PC-3 (cell line): ENCODE measurements around the gene RSAD1.

ENCODE experiments used
- EZH2 ChIP-seq: fragments of 300-600 bp; sonication (generic); IDR thresholded peaks from one replicate; pipeline ENCODE4 v1.6.1; 2017; ENCODE audit warnings: antibody characterized with exemption, mild to moderate bottlenecking, low read length; ENCODE audit not compliant: unreplicated experiment
- EZH2phosphoT487 ChIP-seq: fragments of 300-600 bp; sonication (generic); IDR thresholded peaks from 2 replicates; pipeline ENCODE4 v1.6.1; 2018; ENCODE audit warnings: mild to moderate bottlenecking, antibody characterized with exemption, low read length, borderline replicate concordance
- TF ChIP-seq, protein P1 (sequence below): fragments of 300-600 bp; sonication (generic); conservative IDR thresholded peaks from 2 replicates; pipeline ENCODE4 v1.5.1; 2017; ENCODE audit warnings: antibody characterized with exemption, low read depth, mild to moderate bottlenecking, low read length

DNA sequence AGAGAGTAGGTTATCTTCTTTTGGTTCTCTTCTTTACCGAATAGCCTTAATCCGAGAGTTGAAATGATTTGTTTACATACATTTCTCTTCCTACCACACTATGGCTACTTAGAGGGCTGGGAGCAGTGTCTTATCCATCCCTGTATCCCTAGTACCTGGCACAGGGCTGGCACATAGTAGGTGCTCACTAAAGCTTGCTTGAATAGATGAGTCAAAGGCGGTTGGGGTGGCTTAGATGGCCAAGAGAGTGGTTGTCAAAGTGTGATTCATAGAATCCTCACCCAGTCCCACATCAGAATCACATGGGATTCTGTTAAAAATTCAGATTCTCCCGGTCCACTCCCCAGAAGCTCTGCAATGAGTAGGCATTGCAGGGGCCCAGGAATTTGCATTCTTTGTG, 21.0 kb upstream of the RSAD1 start:
- TF ChIP-seq, protein P1, sequence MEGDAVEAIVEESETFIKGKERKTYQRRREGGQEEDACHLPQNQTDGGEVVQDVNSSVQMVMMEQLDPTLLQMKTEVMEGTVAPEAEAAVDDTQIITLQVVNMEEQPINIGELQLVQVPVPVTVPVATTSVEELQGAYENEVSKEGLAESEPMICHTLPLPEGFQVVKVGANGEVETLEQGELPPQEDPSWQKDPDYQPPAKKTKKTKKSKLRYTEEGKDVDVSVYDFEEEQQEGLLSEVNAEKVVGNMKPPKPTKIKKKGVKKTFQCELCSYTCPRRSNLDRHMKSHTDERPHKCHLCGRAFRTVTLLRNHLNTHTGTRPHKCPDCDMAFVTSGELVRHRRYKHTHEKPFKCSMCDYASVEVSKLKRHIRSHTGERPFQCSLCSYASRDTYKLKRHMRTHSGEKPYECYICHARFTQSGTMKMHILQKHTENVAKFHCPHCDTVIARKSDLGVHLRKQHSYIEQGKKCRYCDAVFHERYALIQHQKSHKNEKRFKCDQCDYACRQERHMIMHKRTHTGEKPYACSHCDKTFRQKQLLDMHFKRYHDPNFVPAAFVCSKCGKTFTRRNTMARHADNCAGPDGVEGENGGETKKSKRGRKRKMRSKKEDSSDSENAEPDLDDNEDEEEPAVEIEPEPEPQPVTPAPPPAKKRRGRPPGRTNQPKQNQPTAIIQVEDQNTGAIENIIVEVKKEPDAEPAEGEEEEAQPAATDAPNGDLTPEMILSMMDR = no peak
- TF ChIP-seq EZH2 (no peak), EZH2phosphoT487 (no peak)
